Left renal cortex interstitium (tissue), 4 donors: ENCODE measurements around the gene CCNF. TPM values are rescaled to one million over a fixed set of nuclear protein-coding genes. Genes with fewer than 3 reads are reported as not detected.
A peak's percentile ranks its signal among the peaks of the same experiment; 100 is the strongest.

Source experiments
- DNase-seq, 4 donors: peaks; one replicate each; pipeline ENCODE4 v3.0.0-alpha.2; 2013; ENCODE audit warnings: low read depth in 4 of 4, low spot score in 2 of 4, missing footprints in 1 of 4
- polyA plus RNA-seq, 4 donors: library from polyadenylated mRNA; unstranded; fragments of 120-200 nt; gene quantifications; one replicate each; pipeline ENCODE4 v1.2.1, GENCODE V29; 2013; ENCODE audit not compliant: insufficient read length in 4 of 4

CCNF gene
- polyA plus RNA-seq, 4 donors: 8.8 to 14.1 (median 11.2) TPM

DNA sequence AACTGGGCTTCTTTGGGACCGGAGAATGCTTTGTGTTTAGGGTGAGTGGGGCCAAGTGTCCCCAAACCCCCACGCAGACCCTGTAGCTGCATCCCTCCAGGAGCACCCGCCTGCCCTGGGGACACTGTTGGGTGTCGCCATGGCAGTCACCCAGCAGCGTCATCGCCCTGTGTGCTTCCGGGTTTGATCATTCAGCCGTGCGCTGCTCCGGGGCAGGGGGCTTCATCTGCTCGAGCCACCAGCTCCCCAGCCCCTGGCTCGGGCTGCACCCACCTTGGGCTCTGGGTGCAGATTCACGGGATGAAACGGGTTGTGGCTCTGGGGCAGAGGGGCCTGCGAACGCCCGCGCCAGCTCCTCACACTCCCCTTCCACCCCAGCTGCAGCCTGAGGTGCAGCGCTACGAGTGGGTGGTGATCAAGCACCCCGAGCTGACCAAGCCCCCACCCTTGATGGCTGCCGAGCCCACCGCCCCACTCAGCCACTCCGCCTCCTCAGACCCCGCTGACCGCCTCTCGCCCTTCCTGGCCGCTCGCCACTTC lies 70.7 kb downstream of the CCNF start:
- DNase-seq: no peak

DNA sequence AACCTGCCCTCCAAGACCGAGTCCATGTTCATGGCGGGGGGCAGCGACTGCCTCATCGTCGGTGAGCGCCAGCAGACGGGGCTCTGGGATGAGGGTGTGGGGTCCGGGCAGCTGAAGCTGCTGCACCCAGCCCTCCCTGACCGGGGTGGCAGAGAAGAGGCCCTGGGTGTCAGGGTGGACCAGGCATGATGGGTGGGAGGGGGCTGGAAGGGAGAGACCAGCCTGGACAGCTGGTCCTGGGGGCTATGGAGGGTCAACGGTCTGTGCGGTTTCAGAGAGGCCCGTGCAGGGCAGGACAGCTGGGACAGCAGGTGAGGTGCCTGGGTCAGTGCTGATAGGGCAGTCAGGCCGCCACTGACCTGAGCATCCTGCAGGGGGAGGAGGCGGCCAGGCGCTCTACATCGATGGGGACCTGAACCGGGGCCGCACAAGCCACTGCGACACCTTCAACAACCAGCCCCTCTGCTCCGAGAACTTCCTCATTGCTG lies 71.2 kb downstream of the CCNF start:
- no peak for DNase-seq

DNA sequence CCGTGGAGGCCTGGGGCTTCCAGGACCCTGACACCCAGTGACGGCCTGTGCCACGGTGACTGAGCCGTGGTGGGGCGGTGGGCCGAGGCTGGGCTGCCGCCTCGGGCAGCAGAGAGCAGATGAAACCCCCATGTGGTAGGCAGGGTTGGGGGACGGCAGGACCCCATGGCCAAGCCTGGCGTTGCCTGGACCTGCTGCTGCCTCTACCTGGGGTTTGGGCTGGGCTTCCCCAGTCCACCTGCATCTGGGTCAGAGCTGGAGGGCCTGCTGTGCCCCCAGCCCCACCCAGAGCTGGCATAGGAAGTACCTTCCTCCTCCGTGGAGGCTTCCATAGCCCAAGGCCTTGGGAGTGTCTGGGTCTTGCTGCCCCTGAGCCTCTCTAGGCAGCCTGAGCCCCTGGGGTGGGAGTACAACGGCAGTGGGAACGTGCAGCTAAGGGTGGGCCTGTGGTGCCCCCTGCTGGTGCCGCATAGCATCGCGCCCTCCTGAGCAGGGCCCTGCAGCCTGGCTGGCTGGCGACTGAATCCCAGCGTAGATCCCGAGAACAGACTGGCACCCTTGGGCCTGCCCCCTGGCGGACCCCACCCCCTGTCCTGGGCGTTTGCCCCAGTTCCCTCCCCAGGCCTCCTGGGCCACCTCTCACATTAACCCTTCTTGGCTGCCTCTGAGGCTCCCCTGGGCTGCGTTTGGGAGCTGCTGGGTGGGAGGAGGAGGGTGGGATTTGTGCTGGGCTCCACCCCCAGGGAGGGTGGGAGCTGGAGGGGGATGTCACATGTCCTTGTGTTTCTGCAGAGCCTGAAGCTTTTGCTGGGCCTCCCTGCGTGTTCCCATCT lies 71.9 kb downstream of the CCNF start:
- DNase-seq: peak; percentile 74 to 84 (median 81)

DNA sequence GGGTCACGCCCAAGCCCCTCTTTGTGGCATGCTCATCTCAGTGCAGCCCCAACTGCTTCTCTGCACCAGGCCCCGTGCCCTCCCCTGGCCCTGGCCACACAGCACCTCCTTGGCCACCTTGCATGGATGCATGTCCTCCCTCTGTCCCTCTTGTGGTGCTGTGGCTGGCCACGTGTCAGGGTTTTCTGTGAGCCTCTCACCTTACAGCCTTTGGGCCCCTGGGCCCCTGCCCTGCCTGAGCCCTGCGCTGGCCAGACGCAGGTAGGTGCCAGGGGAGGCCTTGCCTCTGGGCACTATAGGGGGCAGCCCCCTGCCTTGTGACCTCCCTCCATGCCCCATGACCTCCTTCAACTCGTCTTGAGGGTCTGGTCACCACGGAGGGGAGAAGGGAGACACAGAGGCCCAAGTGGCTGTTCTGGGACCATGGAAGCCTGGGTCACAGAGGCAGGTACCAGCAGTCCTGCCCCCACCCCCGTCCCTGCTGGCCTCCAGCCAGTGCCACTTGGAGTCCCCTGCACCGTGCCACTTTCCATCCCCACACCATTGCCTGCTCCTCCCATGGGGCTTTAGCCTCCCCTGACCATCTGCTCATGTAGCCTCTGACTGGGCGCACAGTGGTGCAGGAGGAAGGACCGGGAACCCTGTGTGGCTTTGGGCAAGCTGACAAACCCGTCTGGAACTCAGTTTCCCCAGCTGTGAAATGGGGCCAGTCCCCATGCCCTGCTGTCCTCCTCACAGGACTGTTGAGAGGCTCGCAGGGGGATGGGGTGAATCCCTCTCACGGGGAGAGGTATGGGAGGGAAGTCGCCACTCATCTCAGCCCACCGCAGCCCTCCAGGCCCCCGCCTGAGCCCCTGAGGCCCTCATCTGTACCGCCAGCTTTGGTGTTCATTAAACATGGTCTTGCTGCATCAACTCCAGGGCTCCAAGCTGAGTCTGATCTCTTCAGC lies 73.0 kb downstream of the CCNF start:
- no peak for DNase-seq

DNA sequence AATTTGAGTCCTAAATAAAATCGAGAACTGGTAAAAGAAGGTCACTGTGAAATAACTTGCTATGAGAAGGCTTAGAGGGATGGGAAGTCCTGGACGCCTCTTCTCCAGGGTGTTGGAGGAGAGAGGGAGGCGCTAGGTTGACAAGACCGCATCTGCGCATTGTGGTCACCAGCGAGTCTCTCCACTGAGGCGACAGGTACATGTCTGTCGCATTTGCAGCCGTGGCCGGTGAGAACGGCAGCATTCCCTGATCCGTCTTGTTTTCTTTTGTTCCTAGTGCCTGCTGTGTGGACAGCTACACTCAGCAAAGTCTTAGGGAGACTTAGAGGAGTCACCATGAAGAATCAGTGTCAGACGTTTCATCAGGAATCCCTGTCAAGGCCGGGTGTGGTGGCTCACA lies 76.4 kb downstream of the CCNF start:
- DNase-seq: no peak

DNA sequence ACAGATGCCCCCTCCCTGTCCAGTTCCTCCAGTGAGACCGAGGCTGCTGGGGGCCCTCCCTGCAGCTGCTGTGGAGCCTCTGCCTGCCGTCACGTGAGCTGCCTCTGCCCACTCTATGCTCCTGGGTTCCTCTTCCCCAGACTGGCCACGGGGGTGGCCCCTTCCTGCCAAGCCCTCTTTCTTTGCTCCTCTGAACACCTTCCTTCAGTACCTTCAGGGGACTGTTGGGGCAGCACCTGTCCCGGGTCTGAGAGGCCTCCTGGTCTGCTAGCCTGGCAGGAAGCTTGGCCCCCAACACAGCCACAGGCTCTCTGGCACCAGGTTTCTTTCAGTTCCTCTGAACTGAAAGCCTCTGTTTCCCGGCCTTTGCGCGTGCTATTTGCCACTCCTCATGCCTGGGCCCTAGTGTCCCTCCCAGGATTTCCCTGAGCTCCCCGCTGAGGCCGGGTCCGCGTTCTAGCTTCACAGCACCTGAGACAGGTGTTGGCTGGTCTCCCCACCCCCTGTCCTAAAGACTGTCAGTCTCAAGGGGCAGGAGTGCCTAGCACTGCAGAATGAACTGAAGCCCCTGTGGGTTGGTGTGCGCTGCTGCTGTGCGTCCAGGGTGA lies 77.9 kb downstream of the CCNF start:
- DNase-seq: no peak

DNA sequence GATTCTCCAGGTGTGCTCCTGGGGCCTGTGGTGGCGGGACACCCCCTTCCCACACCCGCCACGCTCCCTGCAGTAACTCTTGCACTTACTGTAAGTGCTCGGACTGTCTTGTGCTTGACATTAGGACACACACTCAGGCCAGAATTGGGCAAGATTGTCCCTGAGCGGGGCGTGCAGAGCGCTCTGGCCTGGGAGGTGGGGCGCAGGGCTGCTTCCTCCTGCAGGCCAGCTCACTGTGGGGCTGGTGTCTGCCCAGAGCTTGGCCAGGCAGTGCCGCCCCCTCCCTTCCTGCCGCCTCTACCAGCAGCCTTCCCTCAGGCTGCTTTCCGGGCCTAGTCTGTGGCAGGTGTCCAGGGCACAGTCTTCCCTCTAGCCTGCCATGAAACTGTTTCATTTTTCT lies 78.4 kb downstream of the CCNF start:
- DNase-seq: no peak

Other genes starting within 250 kb of the CCNF start
- gene CASKIN1, start 232.8 kb upstream of the CCNF start, polyA plus RNA-seq: 1 to 10 TPM; 1.4 to 2.8 (median 2.0) TPM
- gene MLST8, start 224.0 kb upstream of the CCNF start, polyA plus RNA-seq: 10 to 100 TPM; 38.7 to 63.2 (median 46.6) TPM
- gene BRICD5, start 218.6 kb upstream of the CCNF start, polyA plus RNA-seq: 10 to 100 TPM in 1 of 4 donors, 1 to 10 TPM in 3; 3.5 to 11.6 (median 8.2) TPM
- 10 to 100 TPM; 13.8 to 19.3 (median 17.4) TPM for gene PGP, start 214.6 kb upstream of the CCNF start, polyA plus RNA-seq
- 10 to 100 TPM; 14.7 to 25.8 (median 22.3) TPM for gene E4F1, start 205.9 kb upstream of the CCNF start, polyA plus RNA-seq
- gene DNASE1L2, start 193.0 kb upstream of the CCNF start, polyA plus RNA-seq: 1 to 10 TPM in 3 of 4 donors, under 1 TPM in 1; 0.55 to 1.8 (median 1.2) TPM
- gene ECI1, start 177.9 kb upstream of the CCNF start, polyA plus RNA-seq: 100 to 1,000 TPM in 1 of 4 donors, 10 to 100 TPM in 3; 60.0 to 104 (median 80.2) TPM
- 100 to 1,000 TPM; 179 to 229 (median 214) TPM for gene RNPS1, start 161.3 kb upstream of the CCNF start, polyA plus RNA-seq
- 1 to 10 TPM; 5.1 to 6.9 (median 6.1) TPM for gene ABCA3, start 88.7 kb upstream of the CCNF start, polyA plus RNA-seq
- 10 to 100 TPM in 3 of 4 donors, 1 to 10 TPM in 1; 7.3 to 16.6 (median 12.2) TPM for gene TEDC2, start 30.7 kb downstream of the CCNF start, polyA plus RNA-seq
- 1 to 10 TPM; 1.9 to 5.0 (median 3.8) TPM for gene NTN3, start 41.9 kb downstream of the CCNF start, polyA plus RNA-seq
- 10 to 100 TPM; 14.1 to 24.4 (median 19.6) TPM for gene TBC1D24, start 45.7 kb downstream of the CCNF start, polyA plus RNA-seq
- 100 to 1,000 TPM; 156 to 274 (median 248) TPM for gene ATP6V0C, start 84.5 kb downstream of the CCNF start, polyA plus RNA-seq
- 10 to 100 TPM; 20.1 to 40.8 (median 31.6) TPM for gene AMDHD2, start 90.9 kb downstream of the CCNF start, polyA plus RNA-seq
- 10 to 100 TPM in 1 of 4 donors, 1 to 10 TPM in 3; 3.0 to 10.9 (median 7.6) TPM for gene CEMP1, start 102.0 kb downstream of the CCNF start, polyA plus RNA-seq
- gene PDPK1, start 108.6 kb downstream of the CCNF start, polyA plus RNA-seq: 10 to 100 TPM; 38.8 to 53.0 (median 49.2) TPM